Left ventricle myocardium superior (tissue), 1 donor: Measurements from ENCODE around the gene ZNF423. TPM values are rescaled to one million over a fixed set of nuclear protein-coding genes. Genes with fewer than 3 reads are reported as not detected.

ENCODE experiments used
- ATAC-seq: fragments of 200-7000 bp; cut with Tn5 transposase; one replicate; pipeline ENCODE4 v1.9.1; 2020; ENCODE audit warnings: mild to moderate bottlenecking, moderate library complexity
- DNase-seq: peaks from one replicate; pipeline ENCODE4 v3.0.0-alpha.2; 2020
- intact Hi-C: fragments of 100-400 bp; cut with micrococcal nuclease; formaldehyde crosslinking; loops from one replicate; pipeline ENCODE4 v1.11.0; 2022
- total RNA-seq: library from RNA; stranded (reverse); fragmentation: NEBNext Ultra II Directional; extraction: Animal tissue kit (Norgen Biotek cat#: 25700); gene quantifications from one replicate; pipeline ENCODE4 v1.2.1, GENCODE V29; 2021
- donor health status: DM: no; HTN: yes; CAD: no; lungs with severe emphysema.

ZNF423 gene
- total RNA-seq, 1 donor from 2014 or later, result 7.8 TPM

DNA sequence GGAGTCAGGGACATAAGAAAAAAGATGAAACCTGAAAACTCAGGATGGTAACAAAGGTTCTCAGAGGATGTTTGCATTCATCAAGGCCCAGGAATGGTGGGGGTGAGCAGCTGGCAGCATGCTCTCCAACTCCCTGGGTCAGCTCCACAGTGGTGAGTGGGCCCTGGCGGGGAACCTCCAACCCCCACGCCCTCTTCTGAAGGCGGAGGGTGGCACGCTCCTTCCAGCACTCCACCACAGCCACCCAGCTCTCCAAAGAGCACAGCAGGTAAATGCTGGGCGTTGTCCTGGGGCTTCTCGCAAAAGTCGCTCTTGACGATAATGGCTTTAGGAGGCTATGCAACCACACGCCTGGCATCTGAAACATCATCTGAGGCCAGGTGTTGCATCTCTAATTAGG, 308.5 kb downstream of the ZNF423 start:
- ATAC-seq (no peak), DNase-seq (no peak)
- intact Hi-C loops, result no loop called here

DNA sequence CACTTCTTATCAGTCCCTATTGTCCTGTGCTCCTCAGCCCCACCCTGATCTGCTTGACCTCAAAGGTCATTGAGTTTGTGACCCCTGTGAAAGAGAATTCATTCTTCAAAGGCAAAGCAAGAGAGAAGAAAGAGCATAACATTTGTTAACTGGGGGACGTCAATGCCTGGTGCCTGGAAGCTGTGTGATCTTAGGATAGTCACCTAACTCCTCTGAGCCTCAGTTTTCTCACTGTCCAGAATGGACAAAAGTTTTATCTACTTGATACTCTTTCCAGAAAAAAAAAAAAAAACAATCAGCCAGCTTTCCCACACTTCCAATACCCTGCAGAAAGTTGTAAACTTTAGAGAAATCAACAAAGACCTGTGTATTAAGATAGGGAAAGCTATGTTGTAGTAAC, 309.2 kb downstream of the ZNF423 start:
- intact Hi-C loops, result no loop called here
- DNase-seq (no peak), ATAC-seq (no peak)

DNA sequence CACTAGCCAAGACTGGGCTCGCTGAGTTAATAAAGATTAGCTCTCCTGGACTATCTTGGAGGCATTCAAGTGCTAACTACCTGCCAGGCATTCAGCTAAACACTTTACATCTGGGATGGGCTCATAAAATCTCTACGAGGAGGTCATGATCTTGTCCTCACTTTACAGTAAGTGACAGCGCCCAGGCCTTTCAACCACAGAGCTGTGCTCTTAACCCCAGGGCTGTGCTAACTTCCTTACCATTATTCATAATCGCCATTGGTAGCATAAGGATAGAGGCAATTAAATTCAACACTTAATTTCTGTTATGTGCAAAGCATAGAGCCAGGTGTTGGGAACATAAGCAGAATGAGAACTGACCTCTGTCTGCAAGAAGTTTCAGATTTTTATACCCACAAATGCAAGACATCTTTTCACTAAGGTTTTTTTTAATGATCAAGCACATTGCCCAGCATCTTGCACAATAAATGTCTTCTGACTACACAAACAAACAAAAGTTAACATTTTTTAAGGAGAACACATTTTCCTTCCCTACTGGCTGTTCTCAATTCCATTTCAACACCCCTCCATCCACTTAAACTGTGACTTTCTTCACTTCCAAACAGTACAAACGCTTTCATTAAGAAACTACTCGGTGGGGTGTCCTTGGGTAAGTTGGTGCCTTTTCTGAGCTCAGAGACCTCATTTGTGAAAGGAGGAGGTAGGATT, 310.0 kb downstream of the ZNF423 start:
- intact Hi-C loops, result no loop called here
- ATAC-seq, result no peak

DNA sequence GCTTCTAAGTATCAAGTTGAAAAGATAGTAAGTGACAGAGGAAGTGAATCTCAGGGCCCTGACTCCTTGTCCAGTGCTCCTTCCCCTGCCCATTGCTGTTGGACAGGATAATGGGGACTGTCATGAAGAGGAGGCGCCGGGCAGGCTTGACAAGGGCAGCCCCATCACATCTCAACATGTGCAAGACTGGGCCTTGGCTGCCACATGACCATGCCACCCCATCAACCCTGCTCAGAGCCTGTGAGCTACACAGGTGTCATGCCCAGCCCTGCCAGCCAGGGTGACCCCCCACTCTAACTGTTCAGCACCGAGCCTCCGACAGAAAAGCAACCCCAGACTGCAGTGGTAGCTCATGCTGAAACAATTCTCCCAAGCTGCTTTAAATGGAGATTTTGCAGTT, 310.7 kb downstream of the ZNF423 start:
- no peak for DNase-seq
- no peak for ATAC-seq
- intact Hi-C loops, result no loop called here

More for the DNA sequence above, 310.0 kb downstream of the ZNF423 start:
- no peak for DNase-seq

DNA sequence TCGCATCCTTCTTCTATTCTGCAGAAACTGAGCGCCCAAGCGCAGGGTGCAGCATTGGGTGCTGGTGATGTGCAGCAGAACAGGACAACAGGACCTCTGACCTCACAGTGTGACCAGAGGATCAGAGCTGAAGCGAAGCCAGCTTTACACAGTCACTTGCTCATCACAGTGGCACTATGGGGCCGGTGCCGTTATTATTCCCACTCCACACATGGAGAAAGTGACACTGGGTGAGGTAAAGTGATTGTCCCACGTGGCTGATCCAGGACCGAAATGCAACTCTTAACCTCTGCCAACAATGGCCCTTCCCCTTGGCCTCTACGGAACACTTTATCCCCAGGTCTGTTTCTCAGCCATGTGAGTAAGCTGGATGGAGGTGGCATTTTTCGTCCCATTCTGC, 311.1 kb downstream of the ZNF423 start:
- intact Hi-C loops, result no loop called here
- no peak for ATAC-seq
- no peak for DNase-seq

DNA sequence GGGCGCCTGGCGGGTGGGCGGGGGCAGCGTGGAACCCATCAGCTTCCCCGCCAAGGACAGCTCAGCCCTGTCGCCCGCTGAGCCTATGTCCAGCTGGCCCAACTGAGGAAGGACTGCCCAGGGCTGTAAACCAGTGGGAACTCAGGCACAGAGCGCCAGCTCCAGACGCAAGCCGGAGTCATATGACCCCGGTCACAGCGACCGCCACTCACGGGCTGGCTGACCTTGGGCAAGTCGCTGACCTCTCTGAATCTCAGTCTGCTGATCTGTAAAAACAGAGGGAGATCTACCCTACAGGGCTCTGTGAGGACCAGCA, 312.3 kb downstream of the ZNF423 start:
- intact Hi-C loops, result no loop called here
- no peak for DNase-seq
- no peak for ATAC-seq

DNA sequence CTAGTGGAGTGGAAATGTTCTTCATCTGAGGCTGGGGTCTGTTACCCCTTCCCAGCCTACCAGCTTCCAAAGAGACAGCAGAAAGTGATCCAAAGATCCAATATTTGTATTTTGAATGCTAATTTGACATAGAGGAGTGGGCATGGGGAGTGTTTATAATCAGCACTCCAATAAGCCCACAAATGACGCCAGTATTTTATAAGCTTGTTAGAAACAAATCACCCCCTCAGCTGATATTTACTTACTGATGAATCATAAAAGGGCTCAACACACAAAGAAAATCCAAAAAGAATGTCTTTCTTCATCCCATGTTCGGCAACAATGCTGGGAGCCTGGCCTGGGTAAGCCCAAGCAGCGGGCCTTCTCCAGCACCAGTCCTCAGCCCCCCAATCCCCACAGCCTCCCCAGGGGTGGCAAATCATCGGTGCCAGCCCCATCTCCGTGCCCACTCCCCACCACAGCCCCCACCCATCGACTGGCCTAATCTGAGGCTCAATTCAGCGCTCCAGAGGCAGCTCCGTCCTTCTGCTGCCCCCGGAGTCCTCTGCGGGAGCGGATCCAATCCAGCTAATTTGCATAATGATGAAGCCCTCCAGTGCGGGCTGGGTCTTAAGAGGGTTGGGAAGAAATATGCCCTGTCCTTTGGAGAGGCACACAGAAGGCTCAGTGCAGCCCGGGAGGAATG, 312.8 kb downstream of the ZNF423 start:
- DNase-seq, result no peak
- intact Hi-C loops, result no loop called here
- no peak for ATAC-seq

DNA sequence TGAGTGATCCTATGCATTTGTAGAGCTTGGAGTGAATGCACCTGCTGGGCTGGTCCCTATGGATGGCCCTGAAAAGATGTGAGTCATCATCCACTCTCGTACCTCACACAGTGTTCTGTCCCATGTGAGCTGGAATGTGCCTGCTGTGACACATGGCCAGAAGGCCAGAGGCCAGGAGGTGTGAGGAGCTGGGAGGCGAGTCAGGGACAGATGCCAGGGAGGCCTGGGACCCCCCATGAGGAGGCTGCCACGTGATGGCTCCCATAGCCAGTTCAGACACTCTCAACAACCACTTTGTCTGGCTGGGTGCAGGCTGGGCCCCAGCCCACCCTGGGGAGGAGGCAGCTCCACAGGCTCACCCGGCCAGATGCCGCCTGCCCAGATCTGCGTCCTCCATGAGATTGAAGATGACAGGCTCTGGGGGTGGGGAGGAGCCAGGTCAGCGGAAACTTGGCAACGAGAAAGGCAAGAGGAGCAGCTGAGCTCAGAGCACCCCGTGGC, 313.5 kb downstream of the ZNF423 start:
- DNase-seq (no peak), ATAC-seq (peak; percentile 21)
- intact Hi-C loops, result no loop called here

DNA sequence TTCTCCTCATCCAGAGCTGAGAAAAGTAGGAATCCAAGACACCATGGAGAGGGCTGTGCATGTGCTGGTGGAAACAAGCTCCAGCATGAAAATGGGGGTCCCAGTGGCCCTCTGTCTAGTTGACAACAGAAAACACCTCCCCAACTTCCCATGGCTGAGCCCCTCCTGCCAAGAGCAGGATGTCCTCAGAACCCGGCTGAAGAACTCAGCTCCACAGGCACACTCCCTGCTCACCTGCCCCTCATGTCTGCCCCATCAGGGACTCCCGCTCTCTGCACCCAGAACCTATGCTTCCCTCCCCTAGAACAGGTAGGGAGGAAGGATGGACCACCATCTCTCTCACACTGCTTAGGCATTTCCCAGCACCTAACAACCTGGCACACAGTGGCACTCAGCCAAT, 315.1 kb downstream of the ZNF423 start:
- intact Hi-C loops, result no loop called here
- no peak for ATAC-seq
- no peak for DNase-seq

DNA sequence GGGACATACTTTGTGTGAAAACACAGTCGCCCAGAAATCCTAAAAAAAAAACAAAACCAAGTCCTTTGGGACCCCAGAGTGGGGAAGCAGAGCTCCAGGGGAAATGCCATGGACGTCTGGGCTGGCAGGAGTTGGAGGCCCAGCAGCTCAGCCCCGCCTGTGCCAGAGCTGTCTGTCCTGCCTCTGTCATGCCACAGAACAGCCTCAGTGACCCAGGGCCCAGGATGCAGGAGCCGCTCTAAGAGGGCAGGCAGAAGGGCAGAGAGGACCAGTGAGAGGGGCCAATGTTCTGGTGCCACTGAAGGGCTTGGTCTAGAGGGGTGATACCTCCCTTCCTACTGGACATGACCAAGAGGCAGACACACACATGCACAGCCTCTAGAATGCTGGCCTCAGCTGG, 316.2 kb downstream of the ZNF423 start:
- ATAC-seq, result no peak
- DNase-seq, result no peak
- intact Hi-C loops, result no loop called here

DNA sequence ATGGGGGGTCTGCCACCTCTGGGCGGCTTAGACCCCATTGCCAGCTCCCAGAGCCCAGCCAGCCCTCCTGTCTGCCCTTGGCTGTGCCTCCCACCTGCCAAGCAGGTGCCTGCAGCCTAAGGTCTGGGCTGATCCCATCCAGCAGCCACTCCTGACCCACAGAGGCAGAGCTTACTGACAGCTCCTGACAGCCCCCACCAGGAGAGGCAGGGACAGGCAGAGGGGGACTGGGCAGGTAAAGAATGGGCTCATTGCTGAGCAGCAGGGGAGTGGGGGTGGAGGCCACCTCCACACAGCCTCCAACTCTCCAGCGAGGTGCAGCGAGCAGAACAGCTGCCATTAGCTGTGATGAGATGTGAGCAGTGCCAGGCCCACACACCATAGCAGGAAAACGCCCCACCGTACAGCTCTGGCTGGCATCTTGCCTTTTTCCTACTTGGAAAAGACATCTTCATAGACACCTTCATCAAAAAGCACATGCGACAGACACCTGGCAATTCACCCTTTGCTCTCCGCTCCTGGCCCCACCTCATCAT, 317.9 kb downstream of the ZNF423 start:
- ATAC-seq (no peak), DNase-seq (no peak)
- intact Hi-C loops, result no loop called here

DNA sequence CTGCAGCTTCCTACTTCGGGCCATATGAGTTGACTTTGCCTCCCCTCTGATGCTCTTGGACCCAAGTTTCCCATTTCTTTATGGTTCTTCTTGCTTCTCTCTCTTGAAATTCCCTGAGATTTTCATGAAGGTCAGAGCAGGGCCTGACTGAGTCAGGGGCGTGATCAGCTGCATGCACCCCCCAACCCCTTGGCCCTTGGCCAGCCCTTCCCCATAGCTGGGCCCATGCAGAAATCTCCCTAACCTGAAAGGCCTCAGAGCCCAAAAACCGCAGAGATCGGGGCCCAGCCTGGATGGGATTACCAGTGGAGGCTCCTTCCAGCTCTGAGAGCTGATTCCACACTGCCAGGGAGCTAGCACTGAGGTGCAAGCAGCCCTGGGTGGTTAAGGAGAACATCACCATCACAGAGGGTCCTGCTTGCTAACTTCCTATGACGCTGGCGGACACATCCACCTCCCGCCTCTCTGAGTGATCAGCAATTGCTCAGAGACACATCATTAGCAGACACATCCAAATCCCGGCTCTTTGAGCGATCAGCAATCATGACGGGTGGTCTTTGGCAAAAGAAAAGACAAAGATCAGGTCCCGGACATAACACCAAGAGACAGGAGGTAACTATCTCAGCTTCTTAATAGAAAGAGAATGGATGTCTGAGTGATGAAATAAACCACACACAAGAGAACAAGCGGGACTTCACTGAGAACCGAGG, 320.9 kb downstream of the ZNF423 start:
- DNase-seq (no peak), ATAC-seq (no peak)
- intact Hi-C loops, result no loop called here

DNA sequence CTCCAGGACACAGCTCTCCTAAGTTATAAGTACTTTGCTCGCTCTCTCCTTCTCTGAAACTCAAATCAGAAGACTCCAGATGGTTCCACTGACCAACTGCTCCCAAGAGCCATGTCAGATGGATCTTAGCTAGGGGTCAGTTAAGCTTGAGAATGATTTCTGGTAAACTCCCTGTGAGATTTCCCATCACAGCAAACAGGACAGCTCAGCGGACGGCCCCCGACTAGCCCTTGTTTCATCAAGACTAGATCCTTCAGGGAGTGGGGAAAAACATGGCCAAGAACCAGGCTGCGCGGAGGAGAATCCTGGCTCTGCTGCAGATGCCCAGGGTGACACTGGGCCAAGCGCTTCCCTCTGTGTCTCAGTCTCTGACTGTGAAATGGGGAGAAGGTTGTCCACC, 322.5 kb downstream of the ZNF423 start:
- DNase-seq, result no peak
- intact Hi-C loops, result no loop called here
- ATAC-seq, result no peak

DNA sequence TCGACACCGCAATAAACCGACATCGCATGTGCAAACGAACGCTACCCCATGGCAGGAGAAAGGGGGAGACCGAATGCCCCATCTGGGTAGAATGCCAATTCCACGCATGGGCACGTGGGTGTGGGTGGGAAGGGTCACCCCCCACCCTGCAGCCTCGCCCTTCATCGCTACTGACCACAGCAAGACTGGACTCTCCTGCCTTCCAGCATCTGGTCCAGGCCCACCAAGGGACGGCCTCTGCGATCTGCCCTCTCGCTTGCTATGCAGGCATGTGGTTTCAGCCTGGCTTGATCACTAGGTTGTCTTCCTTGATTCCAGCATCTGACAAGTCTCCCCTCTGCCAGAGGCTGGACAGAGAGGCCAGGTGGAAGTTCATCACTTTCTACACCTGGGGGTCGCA, 323.0 kb downstream of the ZNF423 start:
- DNase-seq (no peak), ATAC-seq (no peak)
- intact Hi-C loops, result no loop called here

DNA sequence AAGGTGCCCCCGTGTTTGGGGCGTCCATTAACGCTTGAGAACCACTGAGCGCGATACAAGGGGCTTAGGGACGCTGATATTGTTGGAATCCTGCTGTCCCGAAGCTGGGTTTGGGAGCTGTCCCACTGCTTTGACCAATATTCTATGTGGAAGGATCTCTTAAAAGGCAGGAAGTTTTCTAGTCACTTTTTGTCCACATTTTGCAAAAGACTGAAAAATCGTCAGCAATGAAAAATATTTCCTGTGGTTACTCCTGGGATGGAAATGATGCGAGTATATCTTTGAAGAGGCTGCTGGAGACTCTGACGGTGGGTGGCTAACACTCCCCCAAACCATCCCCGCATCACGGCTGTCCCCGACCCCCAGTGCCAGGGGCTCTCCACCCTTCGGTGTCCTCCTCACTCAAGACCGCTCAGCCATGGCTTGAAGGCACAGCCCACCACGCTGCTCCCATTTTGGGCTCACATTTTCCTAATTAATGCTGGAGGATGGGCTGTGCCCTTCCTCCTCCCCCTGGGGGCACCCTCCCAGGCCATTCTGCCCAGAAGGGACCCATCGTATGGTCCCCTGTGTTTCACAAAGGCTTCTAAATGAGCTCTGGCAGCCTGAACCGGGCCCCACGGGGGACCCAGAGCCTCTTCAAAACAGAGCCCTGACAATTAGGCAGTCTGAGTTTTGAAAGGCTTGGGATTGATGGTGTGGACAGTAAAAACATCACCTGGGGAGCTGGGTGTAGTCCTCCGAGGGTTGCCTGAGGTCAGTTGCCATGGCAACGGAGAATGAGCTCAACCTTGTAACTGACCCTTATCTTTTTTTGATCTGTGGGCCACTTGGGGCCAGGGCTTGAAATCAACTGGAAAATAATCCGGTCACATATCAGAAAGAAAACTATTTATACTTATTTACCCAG, 323.7 kb downstream of the ZNF423 start:
- DNase-seq, result no peak
- intact Hi-C loops, result no loop called here
- ATAC-seq, result no peak

DNA sequence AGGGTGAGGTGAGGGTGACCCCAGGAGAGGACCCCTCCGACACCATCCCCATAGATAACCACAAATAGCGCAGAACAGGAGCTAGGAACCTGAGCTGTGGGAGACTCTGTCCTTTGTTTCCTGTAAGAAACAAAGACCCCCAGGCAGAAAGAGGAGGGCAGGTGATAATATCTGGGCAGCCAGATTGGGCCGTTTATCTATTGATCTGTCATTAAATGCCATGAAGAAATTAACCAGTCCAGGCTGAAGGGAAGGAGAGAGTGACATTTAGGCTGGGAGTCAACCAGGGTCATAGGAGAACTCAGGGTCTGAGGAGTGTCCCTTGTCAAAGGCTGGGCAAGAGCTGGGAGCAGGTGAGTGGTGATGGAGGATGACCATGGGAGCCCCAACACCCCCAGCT, 324.5 kb downstream of the ZNF423 start:
- no peak for DNase-seq
- no peak for ATAC-seq
- intact Hi-C loops, result no loop called here

DNA sequence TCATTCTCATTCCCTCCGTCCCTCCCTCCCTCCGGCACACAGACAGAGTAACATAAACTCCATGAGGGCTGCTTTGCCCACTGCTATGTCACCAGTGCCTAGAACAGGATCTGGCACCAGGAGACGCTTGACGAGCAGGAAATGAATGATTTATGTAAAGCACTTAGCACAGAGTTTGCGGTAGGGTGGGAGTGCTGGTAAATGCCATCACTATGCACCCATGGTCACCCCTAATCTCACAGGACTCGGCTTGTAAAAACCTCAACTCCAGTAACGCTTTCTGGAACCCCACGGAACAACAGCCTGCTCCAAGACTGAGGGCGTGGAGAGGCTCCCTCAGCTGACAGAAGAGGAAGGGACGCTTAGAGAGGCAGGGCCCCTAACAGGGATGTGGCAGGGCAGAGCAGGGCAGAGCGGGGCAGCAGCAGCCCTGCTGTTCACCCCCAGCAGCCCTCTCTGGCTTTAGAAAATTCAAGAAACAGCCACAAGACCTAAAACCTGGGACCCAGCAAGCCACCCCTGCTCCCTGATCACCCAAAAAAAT, 325.4 kb downstream of the ZNF423 start:
- ATAC-seq (no peak), DNase-seq (no peak)
- intact Hi-C loops, result no loop called here

DNA sequence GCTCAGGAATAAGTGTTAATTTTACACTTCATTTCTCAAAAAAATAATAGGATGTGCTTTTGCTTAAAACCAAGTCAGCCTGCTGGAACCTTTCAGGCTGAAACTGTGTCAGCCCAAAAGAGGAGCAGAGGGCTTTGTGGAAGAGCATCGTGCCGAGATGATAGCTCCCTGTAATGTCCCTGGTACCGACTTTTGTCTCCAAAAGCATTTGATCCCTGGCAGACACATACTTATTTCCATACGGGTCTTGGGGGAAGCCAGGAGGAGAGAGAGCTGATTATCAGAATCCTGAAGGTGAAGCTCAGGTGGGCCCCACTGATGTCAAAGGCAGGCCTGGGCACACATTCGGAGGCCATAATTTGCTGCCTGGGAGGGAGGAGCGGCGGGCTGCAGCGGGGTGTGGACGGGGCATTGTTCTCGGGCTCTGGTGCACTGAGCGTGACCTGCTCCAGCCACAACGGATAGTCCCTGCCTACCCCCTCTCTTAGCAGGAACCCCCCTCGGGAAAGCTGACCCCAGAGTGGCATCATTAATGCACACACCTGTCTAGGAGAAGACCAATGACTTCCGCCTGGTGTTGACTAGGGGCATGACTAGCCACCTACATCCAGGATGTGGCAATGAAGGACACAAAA, 326.4 kb downstream of the ZNF423 start:
- intact Hi-C loops, result no loop called here
- ATAC-seq (no peak), DNase-seq (no peak)

DNA sequence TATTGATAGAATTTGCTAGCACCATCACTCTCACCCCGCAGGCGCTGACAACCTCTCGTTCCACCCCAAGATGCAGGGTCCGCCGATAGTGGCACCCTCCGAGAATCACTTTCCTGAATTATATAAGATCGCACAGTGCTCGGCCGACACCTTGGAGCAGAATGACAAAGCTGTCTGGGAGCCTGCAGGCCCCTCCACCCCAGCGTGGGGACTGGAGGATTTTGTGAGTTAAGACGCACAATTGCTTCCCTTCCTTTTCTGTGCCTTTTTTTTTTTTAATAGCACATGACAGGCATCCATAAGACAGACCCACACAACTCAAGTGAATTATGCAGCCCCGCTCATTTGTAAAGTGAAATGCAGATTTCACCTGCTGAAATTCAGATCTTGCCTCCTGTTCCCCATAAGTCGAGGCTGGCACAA, 327.0 kb downstream of the ZNF423 start:
- no peak for ATAC-seq
- DNase-seq, result no peak
- intact Hi-C loops, result no loop called here
